GM19193 (cell line): ENCODE data around the gene LIPA.

Source experiments
- POLR2A ChIP-seq: IDR thresholded peaks from 4 replicates; pipeline ENCODE4 v1.6.1; 2011; ENCODE audit not compliant: insufficient read depth, insufficient read length; ENCODE audit errors: extremely low read depth

LIPA gene

GRCh38 chr10:89228146-89228545 is 23.4 kb downstream of the LIPA start:
- no peak for TF ChIP-seq POLR2A

DNA sequence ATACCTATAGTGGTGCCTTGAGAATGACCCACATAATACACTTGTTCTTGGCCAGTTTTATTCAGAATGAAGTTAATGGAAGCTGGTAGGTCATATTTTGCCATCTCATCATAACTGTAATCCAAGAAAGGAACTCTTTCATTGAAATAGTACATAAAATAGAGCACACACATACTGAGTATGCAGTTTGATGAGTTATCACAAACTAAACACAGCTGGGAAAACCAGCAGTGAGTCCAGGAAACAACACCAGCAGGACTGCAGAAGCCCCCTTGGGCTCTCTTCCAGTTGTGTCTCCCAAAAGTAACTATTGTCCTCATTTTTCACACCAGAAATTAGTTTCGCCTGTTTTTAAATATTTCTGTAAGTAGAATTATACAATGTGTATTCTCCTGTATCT is 24.7 kb downstream of the LIPA start:
- no peak for TF ChIP-seq POLR2A

DNA sequence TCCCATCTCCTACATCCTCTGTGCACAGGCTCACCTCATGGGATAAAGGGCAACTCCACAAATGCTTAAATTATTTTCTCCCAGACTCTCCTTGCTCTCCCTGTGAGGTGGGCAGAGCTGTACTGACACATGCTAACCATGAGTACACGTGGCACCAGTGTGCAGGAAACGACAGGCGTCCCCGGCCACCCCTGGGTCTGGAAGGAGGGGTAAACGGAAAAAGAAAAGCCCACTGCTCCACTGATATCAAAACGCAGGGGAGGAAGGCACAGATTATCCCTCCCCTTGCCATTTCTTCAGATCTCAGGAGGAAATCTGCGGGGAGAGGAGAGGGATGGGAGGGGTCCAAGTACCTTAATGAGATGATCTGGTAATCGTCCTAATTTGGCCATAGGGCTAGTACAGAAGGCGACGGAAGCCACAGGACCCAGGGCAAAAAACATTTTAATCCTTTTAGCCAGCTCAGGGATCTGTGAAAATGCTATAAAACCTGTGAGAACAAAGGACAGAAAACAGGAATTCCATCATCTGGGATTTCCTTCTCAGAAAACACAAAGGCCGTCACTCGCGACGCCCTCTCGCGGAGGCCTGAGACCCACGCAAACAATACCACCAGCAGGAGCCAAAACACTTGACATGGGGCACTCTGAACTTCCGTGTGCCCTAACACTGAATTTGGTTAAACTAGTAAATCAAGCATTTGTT is 26.7 kb downstream of the LIPA start:
- TF ChIP-seq POLR2A = no peak

- TF ChIP-seq POLR2A = no peak
These were observed 29.7 kb downstream of the LIPA start for GRCh38 chr10:89221919-89222318.

GRCh38 chr10:89219513-89220218 is 31.9 kb downstream of the LIPA start:
- TF ChIP-seq POLR2A = no peak

DNA sequence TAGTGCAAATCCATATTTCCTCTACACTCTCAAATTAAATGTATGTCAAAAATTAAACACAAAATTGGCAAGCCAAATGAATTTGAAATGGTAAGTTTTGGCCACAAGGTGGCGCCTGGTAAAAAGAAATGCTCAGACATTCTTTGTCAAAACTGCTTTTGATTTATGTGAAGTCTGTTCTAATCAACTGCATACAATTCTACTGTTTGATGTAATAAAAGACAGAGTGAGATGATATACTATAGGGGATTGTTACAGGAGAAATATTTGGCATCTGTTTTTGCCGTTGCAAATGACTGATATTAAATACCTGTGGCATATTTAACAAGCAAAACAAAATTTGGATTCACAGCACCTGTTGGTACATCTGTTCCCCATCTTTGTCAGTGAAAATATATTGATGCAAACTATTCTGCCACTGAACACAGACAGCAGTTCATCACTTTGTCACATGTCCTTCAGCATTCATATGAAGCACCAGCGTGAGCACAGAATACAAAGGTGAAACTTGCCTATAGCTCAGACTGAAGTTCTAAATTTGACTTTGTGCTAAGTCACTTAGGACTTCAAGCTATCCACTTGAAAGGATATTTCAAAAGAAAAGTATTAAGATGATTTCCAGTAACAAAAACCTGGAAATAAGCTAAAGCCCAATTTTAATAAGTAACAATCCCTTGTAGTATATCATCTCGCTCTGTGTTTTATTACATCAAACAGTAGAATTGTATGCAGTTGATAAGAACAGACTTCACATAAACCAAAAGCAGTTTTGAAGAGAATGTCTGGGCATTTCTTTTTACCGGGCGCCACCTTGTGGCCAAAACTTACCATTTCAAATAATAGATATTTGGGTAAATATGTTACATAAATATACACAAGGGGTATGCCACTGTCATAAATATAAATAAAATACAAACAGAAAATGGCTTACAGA is 34.3 kb downstream of the LIPA start:
- no peak for TF ChIP-seq POLR2A

- no peak for TF ChIP-seq POLR2A
These were observed 35.5 kb downstream of the LIPA start for GRCh38 chr10:89216056-89216455.

DNA sequence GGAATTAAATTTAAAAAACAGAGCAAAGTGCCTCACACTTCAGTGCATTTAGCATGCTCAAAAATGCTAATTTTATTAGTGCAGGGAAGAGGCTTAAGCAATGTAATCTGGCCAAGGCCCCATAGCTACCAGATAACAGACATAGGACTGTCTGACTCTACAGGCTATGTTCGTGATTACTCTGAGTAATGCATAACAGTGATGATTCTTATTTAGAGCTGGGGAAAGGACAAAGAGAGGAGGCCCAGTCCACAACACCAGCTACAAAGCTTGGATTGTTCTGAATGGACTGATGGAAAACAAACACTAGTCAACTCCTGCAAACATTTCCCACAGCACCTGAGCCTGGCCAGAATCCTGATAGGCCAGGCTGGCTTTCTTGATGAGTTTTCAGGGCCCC is 36.1 kb downstream of the LIPA start:
- TF ChIP-seq POLR2A = no peak

DNA sequence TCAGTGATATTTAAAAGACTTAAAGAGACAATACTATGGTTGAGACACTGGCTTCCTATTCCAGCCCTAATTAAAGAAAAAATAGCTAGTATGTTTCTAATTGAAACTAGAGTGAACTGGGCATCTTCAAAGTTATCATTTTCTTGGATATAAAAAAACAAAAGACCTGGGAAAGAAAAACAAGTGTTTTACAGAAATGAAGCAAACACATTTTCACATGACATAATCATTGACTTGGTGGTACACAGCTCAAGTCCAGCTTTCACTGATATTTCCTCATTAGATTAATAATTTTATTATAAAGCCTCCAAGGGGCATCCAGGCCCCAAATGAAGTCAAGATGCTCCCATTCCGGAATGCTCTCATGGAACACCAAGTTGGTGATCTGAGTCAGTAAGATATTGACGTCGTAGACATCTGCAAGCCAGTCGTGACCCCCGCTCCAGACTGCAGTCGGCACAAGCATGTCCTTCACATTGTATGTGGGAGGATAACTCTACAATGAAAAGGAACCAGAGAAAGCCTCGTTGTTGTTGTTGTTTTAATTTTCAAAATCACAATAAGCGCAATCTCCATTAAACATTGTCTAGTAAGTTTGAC is 36.9 kb downstream of the LIPA start:
- TF ChIP-seq POLR2A = no peak

- no peak for TF ChIP-seq POLR2A
These were observed 38.3 kb downstream of the LIPA start for GRCh38 chr10:89213191-89213808.

- TF ChIP-seq POLR2A = no peak
These were observed 40.7 kb downstream of the LIPA start for GRCh38 chr10:89210794-89211425.

- TF ChIP-seq POLR2A = no peak
These were observed 41.9 kb downstream of the LIPA start for GRCh38 chr10:89209718-89210117.

GRCh38 chr10:89207801-89208551 is 43.6 kb downstream of the LIPA start:
- no peak for TF ChIP-seq POLR2A

DNA sequence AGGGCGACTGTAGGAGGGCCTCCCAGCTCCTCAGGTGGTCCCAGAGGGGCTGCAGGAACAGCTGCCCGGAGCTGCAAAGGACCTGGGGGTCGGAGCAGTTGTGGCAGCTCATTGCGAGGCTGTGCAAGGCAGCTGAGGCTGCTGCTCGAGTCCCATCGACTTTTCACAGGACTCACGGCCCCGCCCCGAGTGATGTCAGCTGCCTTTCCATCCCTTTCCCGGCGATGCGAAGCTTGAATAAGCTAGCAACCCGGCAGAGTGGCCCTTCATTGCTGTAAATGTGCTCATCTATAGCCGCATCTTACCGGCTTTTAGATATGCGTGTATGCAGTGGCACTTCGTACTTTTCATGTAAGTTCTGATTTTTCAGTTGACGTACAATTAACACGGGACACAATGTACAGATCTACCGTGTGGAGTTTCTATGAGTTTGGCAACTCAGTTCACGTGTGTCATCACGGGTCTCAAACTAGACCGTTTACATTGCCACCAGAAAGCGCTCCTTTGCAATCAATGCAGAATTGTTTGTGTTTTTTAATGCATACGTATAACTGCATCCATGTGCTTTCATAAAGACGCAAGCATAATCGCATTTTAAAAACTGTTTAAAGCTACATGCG is 44.3 kb downstream of the LIPA start, which contains the start of gene CH25H:
TSS of gene CH25H (minus strand) at position 137 of the 620 bp plus-strand sequence. CDS start at position 112, 25 bp downstream.
- TF ChIP-seq POLR2A = no peak
